IMR-90 (cell line): ENCODE data around the gene ALPK3. TPM values are rescaled to one million over a fixed set of nuclear protein-coding genes. Genes with fewer than 3 reads are reported as not detected.

Source experiments
- ATAC-seq: fragments of 200-7000 bp; cut with Tn5 transposase; 2 replicates; pipeline ENCODE4 v1.9.1; 2020; ENCODE audit warnings: low read depth, mild to moderate bottlenecking, moderate library complexity
- BruUV-seq: library from RNA; stranded (reverse); fragments of 400-500 nt; replicated peaks from 2 replicates; lab custom pipeline; 2021; lab: Mats Ljungman, UMichigan
- CTCF ChIA-PET: fragments of 300-600 bp; formaldehyde crosslinking; extraction: SDS; loops from one replicate; lab custom pipeline; 2021; ENCODE audit warnings: antibody characterized with exemption; lab: Yijun Ruan, JAX
- POLR2A ChIA-PET: fragments of 300-600 bp; sonication (Branson Sonifier 250); formaldehyde crosslinking; loops from one replicate; lab custom pipeline; 2022; ENCODE audit warnings: antibody characterized with exemption; ENCODE audit not compliant: unreplicated experiment; lab: Charles Lee
- DNase-seq: peaks from one replicate; pipeline ENCODE4 v3.0.0; 2013
- H2AFZ ChIP-seq: replicated peaks from 2 replicates; pipeline ENCODE3; 2013; ENCODE audit warnings: low read length, mild to moderate bottlenecking; ENCODE audit not compliant: poor library complexity
- H2AK5ac ChIP-seq: 2 replicates; pipeline ENCODE4 v1.6.1; 2013; ENCODE audit warnings: low read depth, low read length, inconsistent platforms
- H2AK9ac ChIP-seq: replicated peaks from 2 replicates; pipeline ENCODE3; 2013; ENCODE audit warnings: mild to moderate bottlenecking, low read depth, low read length, moderate library complexity; ENCODE audit not compliant: poor library complexity
- H2BK120ac ChIP-seq: 2 replicates; pipeline ENCODE4 v1.6.1; 2013; ENCODE audit warnings: low read depth, low read length, inconsistent platforms
- H2BK15ac ChIP-seq: 3 replicates; pipeline ENCODE4 v1.6.1; 2013; ENCODE audit warnings: low read depth, low read length, inconsistent platforms
- H2BK20ac ChIP-seq: 2 replicates; pipeline ENCODE4 v1.6.1; 2013; ENCODE audit warnings: low read depth, mild to moderate bottlenecking, inconsistent platforms, low read length, moderate library complexity
- H2BK5ac ChIP-seq: 2 replicates; pipeline ENCODE4 v1.6.1; 2013; ENCODE audit warnings: mild to moderate bottlenecking, low read depth, low read length, inconsistent platforms; ENCODE audit not compliant: poor library complexity, severe bottlenecking
- H3K14ac ChIP-seq: replicated peaks from 2 replicates; pipeline ENCODE4 v1.6.1; 2013; ENCODE audit warnings: low read depth, low read length, inconsistent platforms
- H3K18ac ChIP-seq: 2 replicates; pipeline ENCODE4 v1.6.1; 2013; ENCODE audit warnings: low read depth, low read length, control low read depth
- H3K23ac ChIP-seq: 2 replicates; pipeline ENCODE4 v1.6.1; 2013; ENCODE audit warnings: low read depth, low read length, inconsistent platforms
- H3K27ac ChIP-seq: 2 replicates; pipeline ENCODE4 v1.5.1; 2013; ENCODE audit warnings: mild to moderate bottlenecking, control low read depth, low read length; ENCODE audit not compliant: insufficient read depth
- H3K27me3 ChIP-seq: 2 replicates; pipeline ENCODE4 v1.6.1; 2013; ENCODE audit warnings: low read length; ENCODE audit not compliant: control insufficient read depth, insufficient read depth
- H3K36me3 ChIP-seq: 2 replicates; pipeline ENCODE4 v1.6.1; 2013; ENCODE audit warnings: low read length, mixed read lengths; ENCODE audit not compliant: control insufficient read depth, insufficient read depth
- H3K4ac ChIP-seq: 2 replicates; pipeline ENCODE4 v1.6.1; 2013; ENCODE audit warnings: low read depth, low read length, inconsistent platforms
- H3K4me1 ChIP-seq: 2 replicates; pipeline ENCODE4 v1.6.1; 2013; ENCODE audit warnings: low read length, mixed read lengths; ENCODE audit not compliant: control insufficient read depth, insufficient read depth
- H3K4me2 ChIP-seq: 2 replicates; pipeline ENCODE4 v1.6.1; 2013; ENCODE audit warnings: low read depth, mild to moderate bottlenecking, control low read depth, low read length, moderate library complexity
- H3K4me3 ChIP-seq: 2 replicates; pipeline ENCODE4 v1.5.1; 2013; ENCODE audit warnings: low read depth, mild to moderate bottlenecking, control low read depth, low read length, moderate library complexity; ENCODE audit not compliant: insufficient read depth
- H3K56ac ChIP-seq: 2 replicates; pipeline ENCODE4 v1.6.1; 2013; ENCODE audit warnings: low read length, inconsistent platforms; ENCODE audit not compliant: insufficient read depth; ENCODE audit errors: extremely low read depth
- H3K79me1 ChIP-seq, 2 experiments: 2 replicates each; pipeline ENCODE4 v1.6.1; 2013; ENCODE audit warnings: low read length in 2 of 2, inconsistent platforms in 1 of 2, low read depth in 1 of 2
- H3K9ac ChIP-seq: 2 replicates; pipeline ENCODE4 v1.6.1; 2013; ENCODE audit warnings: low read depth, low read length, control low read depth
- H3K9me1 ChIP-seq: 2 replicates; pipeline ENCODE4 v1.6.1; 2013; ENCODE audit warnings: low read length, inconsistent platforms; ENCODE audit not compliant: insufficient read depth
- H3K9me3 ChIP-seq: 2 replicates; pipeline ENCODE4 v1.6.1; 2013; ENCODE audit warnings: low read length; ENCODE audit not compliant: control insufficient read depth, insufficient read depth
- H4K20me1 ChIP-seq: 2 replicates; pipeline ENCODE4 v1.6.1; 2013; ENCODE audit warnings: low read length, inconsistent platforms; ENCODE audit not compliant: insufficient read depth
- H4K5ac ChIP-seq: 2 replicates; pipeline ENCODE4 v1.6.1; 2013; ENCODE audit warnings: mild to moderate bottlenecking, low read depth, low read length, control low read depth
- H4K8ac ChIP-seq, 2 experiments: 2 replicates each; pipeline ENCODE4 v1.6.1; 2013; ENCODE audit warnings: low read depth in 2 of 2, low read length in 2 of 2, control low read depth in 1 of 2, inconsistent platforms in 1 of 2
- H4K91ac ChIP-seq: 2 replicates; pipeline ENCODE4 v1.6.1; 2013; ENCODE audit warnings: low read depth, low read length, inconsistent platforms; ENCODE audit not compliant: insufficient read depth
- BHLHE40 ChIP-seq: fragments of 150-350 bp; IDR thresholded peaks from 2 replicates; pipeline ENCODE4 v1.6.1; 2016; ENCODE audit warnings: mild to moderate bottlenecking, low read depth, low read length
- CHD1 ChIP-seq: IDR thresholded peaks from 2 replicates; pipeline ENCODE4 v1.6.1; 2012; ENCODE audit warnings: low read depth, low read length, improper control_type of control experiment
- ELK1 ChIP-seq: fragments of 150-350 bp; IDR thresholded peaks from 2 replicates; pipeline ENCODE4 v1.6.1; 2016; ENCODE audit warnings: low read depth, mild to moderate bottlenecking, low read length, moderate library complexity, borderline replicate concordance
- MAFK ChIP-seq: IDR thresholded peaks from 2 replicates; pipeline ENCODE4 v1.6.1; 2012; ENCODE audit warnings: low read depth, low read length, improper control_type of control experiment
- MXI1 ChIP-seq: IDR thresholded peaks from 2 replicates; pipeline ENCODE4 v1.6.1; 2012; ENCODE audit warnings: low read depth, mild to moderate bottlenecking, low read length, moderate library complexity, borderline replicate concordance
- NFE2L2 ChIP-seq: fragments of 150-350 bp; IDR thresholded peaks from 2 replicates; pipeline ENCODE4 v1.6.1; 2016; ENCODE audit warnings: low read depth, mild to moderate bottlenecking, low read length
- SMC3 ChIP-seq: fragments of 150-350 bp; IDR thresholded peaks from 2 replicates; pipeline ENCODE4 v1.6.1; 2016; ENCODE audit warnings: low read depth, mild to moderate bottlenecking, antibody characterized with exemption, low read length, moderate library complexity
- WGBS, 2 experiments: methylation state at CpG; one replicate each; pipeline versions ENCODE4 v1.1.5 to v1.1.7; 2013; ENCODE audit warnings: missing lambda C conversion rate in 2 of 2; ENCODE audit not compliant: insufficient read length in 1 of 2; ENCODE audit errors: extremely low coverage in 2 of 2; 5-methylcytosine and 5-hydroxymethylcytosine counted together
- dilution Hi-C: fragments of 300-500 bp; cut with HindIII; formaldehyde crosslinking; loops from one replicate; pipeline ENCODE4 v1.14.3; 2018; ENCODE audit warnings: low sequenced_read_pairs; ENCODE audit not compliant: unreplicated experiment
- in situ Hi-C: fragments of 300-500 bp; cut with MboI; formaldehyde crosslinking; loops from 3 replicates; pipeline ENCODE4 v1.14.3; 2019; ENCODE audit warnings: low sequenced_read_pairs, inconsistent platforms, mixed read lengths
- intact Hi-C: fragments of 100-400 bp; cut with micrococcal nuclease; formaldehyde crosslinking; loops from 2 replicates; pipeline ENCODE4 v1.10.0; 2022
- polyA plus RNA-seq, 3 experiments: library from polyadenylated mRNA; depleted of rRNA; stranded (reverse); fragments of >200 nt; gene quantifications; 2 replicates each; pipeline ENCODE4 v1.2.3, GENCODE V29; 2012; ENCODE audit warnings: low replicate concordance in 1 of 3
- total RNA-seq: library from RNA; depleted of rRNA; stranded (reverse); fragments of >200 nt; gene quantifications from 2 replicates; pipeline ENCODE4 v1.2.3, GENCODE V29; 2012

ALPK3 gene
- total and polyA plus RNA-seq, 2 of the 4 experiments (the other 2 are of a cell fraction), result under 0.01 to 0.26 TPM

GRCh38 chr15:84831028-84831427 is 13.9 kb downstream of the ALPK3 start:
- no peak overlapping the region for H3K56ac ChIP-seq
- CTCF ChIA-PET, result interaction anchor here (1.7 kb wide), 1 partner anchor 13 kb away, joined by 6 read pairs; no protein-coding TSS in a partner anchor

More at GRCh38 chr15:84831028-84831427, 13.9 kb downstream of the ALPK3 start:
- H2AK9ac ChIP-seq, result no peak overlapping the region
- no peak overlapping the region for H2BK120ac ChIP-seq
- no peak overlapping the region for H3K4ac ChIP-seq
- no peak overlapping the region for H3K4me3 ChIP-seq
- intact Hi-C loops, result no loop called here
- H3K79me1 ChIP-seq, result no peaks in the 10 kb centered on the region
- H3K23ac ChIP-seq, result no peak overlapping the region
- no peak overlapping the region for H2AK5ac ChIP-seq
- no peak overlapping the region for H3K18ac ChIP-seq
- H3K4me1 ChIP-seq, result peaks cover 3% of the 10 kb centered on the region; the same call in 1 of the 2 replicates
- TF ChIP-seq MXI1 (no peak), ELK1 (no peak), SMC3 (no peak), MAFK (no peak), CHD1 (no peak), BHLHE40 (no peak), NFE2L2 (no peak)
- no peaks in the 10 kb centered on the region for H3K9me3 ChIP-seq
- peaks cover 6% of the 10 kb centered on the region for H3K9me1 ChIP-seq
- H4K5ac ChIP-seq, result no peak overlapping the region
- no peak overlapping the region for H3K14ac ChIP-seq
- peaks cover 3% of the 10 kb centered on the region; the same call in 1 of the 2 replicates for H4K20me1 ChIP-seq
- POLR2A ChIA-PET, result no interaction called here
- peaks cover 36% of the 10 kb centered on the region for H3K27me3 ChIP-seq
- dilution Hi-C loops, result no loop called here
- H2BK20ac ChIP-seq, result no peak overlapping the region
- H3K27ac ChIP-seq, result no peak overlapping the region
- no TSS peak for BruUV-seq
- ATAC-seq (no peak), DNase-seq (no peak)
- no peak overlapping the region for H4K8ac ChIP-seq
- no peak overlapping the region for H3K4me2 ChIP-seq
- H2BK15ac ChIP-seq, result no peak overlapping the region
- H3K9ac ChIP-seq, result no peak overlapping the region
- no peak overlapping the region for H2BK5ac ChIP-seq
- no peak overlapping the region for H2AFZ ChIP-seq
- H3K36me3 ChIP-seq, result no peaks in the 10 kb centered on the region
- in situ Hi-C loops, result no loop called here
- H4K91ac ChIP-seq, result no peak overlapping the region
- no CpG with 5 or more reads among the region's 5 CpGs for WGBS, 2 experiments
